Measurements from ENCODE around the gene SLC41A2.
"Not testable (repeated sequence)": the region's sequence is repeated elsewhere in the genome, so short reads cannot be mapped to it uniquely, and the experiment has no call there.

The SLC41A2 gene

GRCh38 chr12:104944252-104944651, 13.8 kb downstream of the SLC41A2 start:
- H3K4me3 ChIP-seq (ENCODE audit: low read depth in 1 of 2, low read length in 2 of 2), result no peak overlapping the region

GRCh38 chr12:104943401-104943800, 14.7 kb downstream of the SLC41A2 start:
- not testable (repeated sequence) for H3K4me3 ChIP-seq (ENCODE audit: low read depth in 1 of 2, low read length in 2 of 2); H3K27ac ChIP-seq (ENCODE audit: low read length); H3K27me3 ChIP-seq (ENCODE audit: low read depth, low read length); H3K36me3 ChIP-seq (ENCODE audit: control insufficient read depth in 1 of 2, insufficient read depth in 2 of 2, low read length in 2 of 2); H3K4me1 ChIP-seq (ENCODE audit: control insufficient read depth in 1 of 2, insufficient read depth in 2 of 2, low read length in 2 of 2); H3K9me3 ChIP-seq (ENCODE audit: control insufficient read depth in 1 of 2, low read length in 2 of 2)

More at GRCh38 chr12:104944252-104944651, 13.8 kb downstream of the SLC41A2 start:
- no peaks in the 10 kb centered on the region for H3K4me1 ChIP-seq (ENCODE audit: control insufficient read depth in 1 of 2, insufficient read depth in 2 of 2, low read length in 2 of 2)
- no peak overlapping the region for H3K27ac ChIP-seq (ENCODE audit: low read length)
- peaks cover 0 to 3% of the 10 kb centered on the region in 2 donors for H3K9me3 ChIP-seq (ENCODE audit: control insufficient read depth in 1 of 2, low read length in 2 of 2)
- no peaks in the 10 kb centered on the region for H3K36me3 ChIP-seq (ENCODE audit: control insufficient read depth in 1 of 2, insufficient read depth in 2 of 2, low read length in 2 of 2)
- no peaks in the 10 kb centered on the region for H3K27me3 ChIP-seq (ENCODE audit: low read depth, low read length)

- Histone ChIP-seq H3K4me1 (ENCODE audit: control insufficient read depth in 1 of 2, insufficient read depth in 2 of 2, low read length in 2 of 2) (no peaks in the 10 kb centered on the region), H3K27ac (ENCODE audit: low read length) (no peak overlapping the region), H3K9me3 (ENCODE audit: control insufficient read depth in 1 of 2, low read length in 2 of 2) (peaks cover 0 to 3% of the 10 kb centered on the region in 2 donors), H3K27me3 (ENCODE audit: low read depth, low read length) (no peaks in the 10 kb centered on the region), H3K4me3 (ENCODE audit: low read depth in 1 of 2, low read length in 2 of 2) (no peak overlapping the region), H3K36me3 (ENCODE audit: control insufficient read depth in 1 of 2, insufficient read depth in 2 of 2, low read length in 2 of 2) (no peaks in the 10 kb centered on the region)
Measured at GRCh38 chr12:104942075-104942474, 16.0 kb downstream of the SLC41A2 start.

GRCh38 chr12:104941454-104941853, 16.6 kb downstream of the SLC41A2 start:
- H3K4me3 ChIP-seq (ENCODE audit: low read depth in 1 of 2, low read length in 2 of 2), result no peak overlapping the region
- H3K9me3 ChIP-seq (ENCODE audit: control insufficient read depth in 1 of 2, low read length in 2 of 2), result peaks cover 0 to 3% of the 10 kb centered on the region in 2 donors
- H3K36me3 ChIP-seq (ENCODE audit: control insufficient read depth in 1 of 2, insufficient read depth in 2 of 2, low read length in 2 of 2), result no peaks in the 10 kb centered on the region
- H3K27ac ChIP-seq (ENCODE audit: low read length), result no peak overlapping the region
- H3K4me1 ChIP-seq (ENCODE audit: control insufficient read depth in 1 of 2, insufficient read depth in 2 of 2, low read length in 2 of 2), result no peaks in the 10 kb centered on the region
- no peaks in the 10 kb centered on the region for H3K27me3 ChIP-seq (ENCODE audit: low read depth, low read length)

GRCh38 chr12:104939089-104939488, 19.0 kb downstream of the SLC41A2 start:
- H3K4me3 ChIP-seq (ENCODE audit: low read depth in 1 of 2, low read length in 2 of 2), result no peak overlapping the region
- H3K4me1 ChIP-seq (ENCODE audit: control insufficient read depth in 1 of 2, insufficient read depth in 2 of 2, low read length in 2 of 2), result no peaks in the 10 kb centered on the region
- no peaks in the 10 kb centered on the region for H3K27me3 ChIP-seq (ENCODE audit: low read depth, low read length)
- H3K36me3 ChIP-seq (ENCODE audit: control insufficient read depth in 1 of 2, insufficient read depth in 2 of 2, low read length in 2 of 2), result no peaks in the 10 kb centered on the region
- H3K9me3 ChIP-seq (ENCODE audit: control insufficient read depth in 1 of 2, low read length in 2 of 2), result peaks cover 0 to 1% of the 10 kb centered on the region in 2 donors
- H3K27ac ChIP-seq (ENCODE audit: low read length), result no peak overlapping the region

- Histone ChIP-seq H3K36me3 (ENCODE audit: control insufficient read depth in 1 of 2, insufficient read depth in 2 of 2, low read length in 2 of 2) (no peaks in the 10 kb centered on the region), H3K27me3 (ENCODE audit: low read depth, low read length) (no peaks in the 10 kb centered on the region), H3K4me3 (ENCODE audit: low read depth in 1 of 2, low read length in 2 of 2) (no peak overlapping the region), H3K4me1 (ENCODE audit: control insufficient read depth in 1 of 2, insufficient read depth in 2 of 2, low read length in 2 of 2) (no peaks in the 10 kb centered on the region), H3K9me3 (ENCODE audit: control insufficient read depth in 1 of 2, low read length in 2 of 2) (no peaks in the 10 kb centered on the region), H3K27ac (ENCODE audit: low read length) (no peak overlapping the region)
Measured at GRCh38 chr12:104938371-104938770, 19.7 kb downstream of the SLC41A2 start.

GRCh38 chr12:104935886-104936285, 22.2 kb downstream of the SLC41A2 start:
- Histone ChIP-seq H3K4me3 (ENCODE audit: low read depth in 1 of 2, low read length in 2 of 2) (no peak overlapping the region), H3K4me1 (ENCODE audit: control insufficient read depth in 1 of 2, insufficient read depth in 2 of 2, low read length in 2 of 2) (no peaks in the 10 kb centered on the region), H3K36me3 (ENCODE audit: control insufficient read depth in 1 of 2, insufficient read depth in 2 of 2, low read length in 2 of 2) (no peaks in the 10 kb centered on the region), H3K27me3 (ENCODE audit: low read depth, low read length) (no peaks in the 10 kb centered on the region), H3K9me3 (ENCODE audit: control insufficient read depth in 1 of 2, low read length in 2 of 2) (no peaks in the 10 kb centered on the region), H3K27ac (ENCODE audit: low read length) (no peak overlapping the region)

GRCh38 chr12:104933778-104934177, 24.3 kb downstream of the SLC41A2 start:
- no peaks in the 10 kb centered on the region for H3K27me3 ChIP-seq (ENCODE audit: low read depth, low read length)
- no peaks in the 10 kb centered on the region for H3K36me3 ChIP-seq (ENCODE audit: control insufficient read depth in 1 of 2, insufficient read depth in 2 of 2, low read length in 2 of 2)
- H3K4me3 ChIP-seq (ENCODE audit: low read depth in 1 of 2, low read length in 2 of 2), result no peak overlapping the region
- H3K4me1 ChIP-seq (ENCODE audit: control insufficient read depth in 1 of 2, insufficient read depth in 2 of 2, low read length in 2 of 2), result peaks cover 0 to 6% of the 10 kb centered on the region in 2 donors
- no peak overlapping the region for H3K27ac ChIP-seq (ENCODE audit: low read length)
- H3K9me3 ChIP-seq (ENCODE audit: control insufficient read depth in 1 of 2, low read length in 2 of 2), result no peaks in the 10 kb centered on the region

GRCh38 chr12:104933128-104933527, 25.0 kb downstream of the SLC41A2 start:
- Histone ChIP-seq H3K27ac (ENCODE audit: low read length) (no peak overlapping the region), H3K27me3 (ENCODE audit: low read depth, low read length) (no peaks in the 10 kb centered on the region), H3K36me3 (ENCODE audit: control insufficient read depth in 1 of 2, insufficient read depth in 2 of 2, low read length in 2 of 2) (no peaks in the 10 kb centered on the region), H3K4me1 (ENCODE audit: control insufficient read depth in 1 of 2, insufficient read depth in 2 of 2, low read length in 2 of 2) (peaks cover 0 to 6% of the 10 kb centered on the region in 2 donors), H3K9me3 (ENCODE audit: control insufficient read depth in 1 of 2, low read length in 2 of 2) (no peaks in the 10 kb centered on the region), H3K4me3 (ENCODE audit: low read depth in 1 of 2, low read length in 2 of 2) (no peak overlapping the region)

GRCh38 chr12:104930388-104931326, 27.4 kb downstream of the SLC41A2 start:
- Histone ChIP-seq H3K36me3 (ENCODE audit: control insufficient read depth in 1 of 2, insufficient read depth in 2 of 2, low read length in 2 of 2) (no peaks in the 10 kb centered on the region), H3K4me1 (ENCODE audit: control insufficient read depth in 1 of 2, insufficient read depth in 2 of 2, low read length in 2 of 2) (peaks cover 0 to 6% of the 10 kb centered on the region in 2 donors)

GRCh38 chr12:104929977-104930376, 28.1 kb downstream of the SLC41A2 start:
- Histone ChIP-seq H3K4me3 (ENCODE audit: low read depth in 1 of 2, low read length in 2 of 2) (no peak overlapping the region), H3K4me1 (ENCODE audit: control insufficient read depth in 1 of 2, insufficient read depth in 2 of 2, low read length in 2 of 2) (peaks cover 0 to 6% of the 10 kb centered on the region in 2 donors), H3K27ac (ENCODE audit: low read length) (no peak overlapping the region), H3K9me3 (ENCODE audit: control insufficient read depth in 1 of 2, low read length in 2 of 2) (no peaks in the 10 kb centered on the region), H3K36me3 (ENCODE audit: control insufficient read depth in 1 of 2, insufficient read depth in 2 of 2, low read length in 2 of 2) (no peaks in the 10 kb centered on the region), H3K27me3 (ENCODE audit: low read depth, low read length) (no peaks in the 10 kb centered on the region)

More at GRCh38 chr12:104930388-104931326, 27.4 kb downstream of the SLC41A2 start:
- H3K4me3 ChIP-seq (ENCODE audit: low read depth in 1 of 2, low read length in 2 of 2), result no peak overlapping the region
- H3K27me3 ChIP-seq (ENCODE audit: low read depth, low read length), result no peaks in the 10 kb centered on the region
- no peak overlapping the region for H3K27ac ChIP-seq (ENCODE audit: low read length)
- no peaks in the 10 kb centered on the region for H3K9me3 ChIP-seq (ENCODE audit: control insufficient read depth in 1 of 2, low read length in 2 of 2)
